Measurements from ENCODE around the gene ZNF175.

Gene ZNF175

DNA sequence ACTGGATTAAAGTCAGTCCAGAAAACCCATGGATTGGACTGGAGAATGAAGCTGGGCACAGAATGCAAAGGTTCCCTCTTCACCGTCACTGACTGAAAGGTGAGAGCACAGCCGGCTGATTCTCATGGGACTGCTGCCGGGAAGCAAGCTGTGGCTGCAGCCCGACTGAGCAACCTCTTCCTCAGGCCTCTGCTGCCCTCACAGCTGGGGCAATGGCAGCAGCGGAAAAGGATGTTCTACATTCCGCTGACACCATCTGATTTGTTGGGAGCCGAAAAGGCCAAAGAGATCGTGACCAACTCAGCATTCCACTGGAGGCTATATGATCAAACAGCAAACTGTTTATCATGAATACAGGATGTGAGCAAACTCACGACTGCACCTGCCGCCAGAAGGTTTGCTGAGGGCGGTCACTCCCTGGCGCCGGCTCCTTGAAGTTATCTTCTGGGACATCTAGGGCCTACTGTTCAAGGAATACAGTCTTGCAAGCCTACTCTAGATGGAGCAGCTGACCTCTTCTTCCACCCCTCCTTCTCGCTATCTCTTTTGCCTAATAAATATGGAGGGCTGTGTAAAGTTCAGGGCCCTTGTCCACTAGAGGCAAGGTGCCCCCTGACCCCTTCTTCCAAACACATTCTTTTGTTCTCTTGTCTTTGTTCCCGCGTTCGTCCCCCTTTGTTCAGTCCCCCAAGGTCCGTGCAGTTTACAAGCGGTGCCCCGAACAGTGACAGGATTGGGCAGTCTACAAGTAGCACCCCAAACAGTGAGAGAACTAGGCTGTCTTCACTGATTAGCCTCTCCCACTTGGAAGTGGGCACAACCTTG, 20.0 kb upstream of the ZNF175 start:
- no peak for DNase-seq

DNA sequence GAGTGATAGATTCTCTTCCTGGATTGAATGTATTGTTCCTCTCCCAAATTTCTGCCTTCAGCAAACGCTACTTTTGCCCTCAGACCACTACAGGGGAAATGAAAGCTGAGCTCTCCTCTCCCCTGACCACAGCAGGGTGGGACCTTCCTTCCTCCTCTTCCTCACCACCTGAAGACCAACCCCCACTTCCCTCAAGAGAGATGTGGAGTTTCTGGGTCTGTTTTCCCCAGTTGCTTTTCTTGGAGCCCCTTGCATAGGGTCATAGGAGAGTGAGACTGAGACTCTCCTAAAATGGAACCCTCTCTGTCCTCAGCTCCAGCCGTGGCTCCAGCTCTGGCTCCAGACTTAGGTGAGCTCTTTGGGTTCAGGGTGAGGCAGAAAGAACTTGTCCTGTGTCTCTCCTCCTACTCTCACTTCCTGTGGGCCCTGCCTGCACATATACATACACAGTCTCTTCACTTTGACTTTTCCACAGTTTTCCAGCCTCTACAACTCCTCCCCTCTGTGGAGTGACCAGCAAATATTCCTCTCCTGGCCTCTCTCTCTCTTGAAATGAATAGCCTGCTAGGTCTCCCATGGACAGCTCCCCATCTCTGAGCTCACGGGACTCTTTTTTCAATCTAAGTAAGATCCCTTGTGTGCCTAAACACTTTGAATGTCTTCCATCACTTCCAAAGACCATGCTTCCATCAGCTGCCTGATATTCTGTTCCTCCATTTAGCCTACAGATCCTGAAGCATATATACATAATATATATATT, 19.2 kb upstream of the ZNF175 start:
- DNase-seq, result no peak

DNA sequence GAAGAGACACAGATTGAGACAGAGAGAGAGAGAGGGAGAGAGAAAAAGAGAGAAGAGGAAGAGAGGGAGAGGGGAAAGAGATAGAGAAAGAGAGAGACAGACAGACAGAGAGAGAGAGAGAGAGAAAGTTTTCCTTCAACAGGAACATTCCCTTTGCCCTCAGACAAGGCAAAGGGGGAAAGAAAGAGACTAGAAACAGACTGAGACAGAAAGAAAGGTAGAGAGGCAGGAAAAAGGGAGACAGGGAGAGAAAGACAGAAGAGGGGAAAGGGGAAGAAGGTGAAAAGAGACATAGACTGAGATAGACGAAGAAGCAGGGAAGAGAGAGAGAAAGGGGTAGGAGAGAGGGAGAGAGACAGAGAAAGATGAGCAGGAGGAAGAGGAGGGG, 18.5 kb upstream of the ZNF175 start:
- no peak for DNase-seq

DNA sequence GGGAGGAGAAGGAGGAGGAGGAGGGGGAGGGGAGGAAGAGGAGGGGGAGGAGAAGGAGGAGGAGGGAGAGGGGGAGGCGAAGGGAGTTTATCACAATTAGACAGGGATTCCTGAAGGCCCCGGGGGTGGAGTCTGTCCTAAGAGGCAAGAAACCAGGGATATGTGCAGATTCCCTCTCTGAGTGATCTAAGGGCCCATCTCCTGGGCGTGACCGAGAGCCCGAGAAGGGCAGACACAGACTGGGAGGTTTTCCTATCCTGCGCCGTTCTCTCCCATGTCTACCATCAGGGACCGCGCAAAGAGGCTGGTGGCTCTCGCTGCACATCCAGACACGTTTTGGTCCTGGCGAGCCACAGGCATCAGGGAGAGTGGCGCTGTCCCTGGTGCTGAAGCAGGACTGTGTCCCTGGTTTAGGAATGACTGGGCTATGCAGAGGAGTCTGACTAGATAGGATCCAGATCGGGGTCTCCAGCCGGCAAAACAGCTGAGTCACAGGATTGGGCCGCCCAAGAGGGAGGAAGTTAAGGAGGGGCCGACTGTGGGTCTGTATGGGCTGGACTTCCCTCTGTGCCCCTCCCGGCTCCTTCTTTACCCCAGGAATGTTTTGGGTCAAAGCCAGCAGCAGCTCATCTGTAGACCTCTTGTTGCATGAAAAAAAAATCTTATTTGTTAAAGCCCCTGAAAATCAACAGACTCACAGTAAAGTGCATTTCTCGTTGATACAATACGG, 17.9 kb upstream of the ZNF175 start:
- no peak for DNase-seq

DNA sequence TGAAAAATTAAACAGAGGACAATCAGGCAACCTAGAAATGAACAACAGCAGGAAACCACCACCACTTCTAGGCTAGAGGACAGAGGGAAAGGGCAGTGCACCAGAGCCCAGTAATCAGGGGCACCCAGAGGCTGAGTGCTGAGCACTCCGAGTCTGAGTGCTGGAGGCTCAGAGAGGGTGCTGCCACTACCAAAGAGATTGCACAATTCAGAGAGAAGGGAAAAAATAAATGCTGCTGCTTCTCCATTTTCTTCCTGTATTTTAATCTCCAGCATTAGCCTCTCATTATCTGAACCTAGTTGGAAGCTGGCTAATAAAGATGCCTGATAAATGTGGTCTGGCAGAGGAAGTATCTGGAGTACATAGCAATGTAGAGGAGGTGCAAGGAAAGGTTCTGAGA, 11.8 kb upstream of the ZNF175 start:
- DNase-seq, result no peak

DNA sequence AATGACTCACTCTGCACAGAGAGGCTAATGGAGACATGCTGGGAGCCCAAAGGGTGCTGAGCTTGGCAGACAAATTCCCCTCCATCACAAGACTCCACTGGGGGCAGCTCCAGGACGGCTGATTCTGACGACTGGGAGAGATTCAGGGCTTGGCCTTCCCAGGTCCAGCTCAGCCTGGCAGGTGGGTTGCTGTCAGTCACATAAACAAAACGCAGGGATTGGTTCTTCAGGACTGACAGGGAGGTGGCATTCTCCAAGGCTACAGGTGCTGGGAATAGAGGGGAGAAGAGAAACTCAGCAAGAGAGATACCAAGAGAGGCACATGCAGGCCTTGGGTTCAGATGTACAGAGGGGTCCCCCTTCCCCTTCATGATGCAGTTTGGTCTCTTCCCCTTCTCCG, 10.7 kb upstream of the ZNF175 start:
- DNase-seq, result no peak

DNA sequence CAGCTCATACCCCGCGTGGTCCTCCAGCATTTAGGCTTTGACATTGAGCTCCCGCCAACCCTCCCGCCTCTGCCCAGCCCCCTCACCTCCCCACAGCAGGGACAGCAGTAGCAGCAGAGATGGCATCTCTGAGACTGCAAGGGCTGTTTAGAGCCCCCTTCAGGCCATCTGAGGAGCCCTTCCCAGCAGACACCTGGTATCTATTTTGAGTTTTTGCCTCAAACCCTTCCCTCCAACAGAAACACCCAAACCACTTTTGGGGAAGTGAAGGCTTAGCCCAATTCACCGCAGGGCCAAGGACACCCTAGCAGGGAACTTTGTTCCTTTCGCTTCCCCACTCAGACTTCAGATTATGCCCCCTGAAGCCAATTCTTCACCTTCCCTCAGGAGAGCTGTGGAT, 6.3 kb upstream of the ZNF175 start:
- DNase-seq, result no peak

DNA sequence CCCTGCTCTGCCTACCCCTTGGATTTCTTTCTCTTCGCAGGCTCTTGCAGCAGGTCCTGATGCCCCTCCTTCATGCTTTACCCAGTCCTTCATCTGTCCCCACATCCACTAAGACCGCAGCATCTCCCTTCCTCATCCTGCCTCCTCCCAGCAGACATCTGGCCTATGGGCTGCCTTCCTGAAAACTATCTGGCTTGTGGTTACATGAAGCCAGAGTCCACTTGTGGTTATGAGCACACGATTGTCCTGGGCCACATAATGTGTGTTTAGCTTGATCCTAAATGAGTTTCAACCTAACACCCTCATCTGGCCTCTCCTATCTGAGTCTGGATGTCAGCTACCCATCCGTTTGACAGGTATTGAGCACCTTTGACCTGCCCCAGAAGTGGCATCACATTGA, 5.5 kb upstream of the ZNF175 start:
- no peak for DNase-seq

DNA sequence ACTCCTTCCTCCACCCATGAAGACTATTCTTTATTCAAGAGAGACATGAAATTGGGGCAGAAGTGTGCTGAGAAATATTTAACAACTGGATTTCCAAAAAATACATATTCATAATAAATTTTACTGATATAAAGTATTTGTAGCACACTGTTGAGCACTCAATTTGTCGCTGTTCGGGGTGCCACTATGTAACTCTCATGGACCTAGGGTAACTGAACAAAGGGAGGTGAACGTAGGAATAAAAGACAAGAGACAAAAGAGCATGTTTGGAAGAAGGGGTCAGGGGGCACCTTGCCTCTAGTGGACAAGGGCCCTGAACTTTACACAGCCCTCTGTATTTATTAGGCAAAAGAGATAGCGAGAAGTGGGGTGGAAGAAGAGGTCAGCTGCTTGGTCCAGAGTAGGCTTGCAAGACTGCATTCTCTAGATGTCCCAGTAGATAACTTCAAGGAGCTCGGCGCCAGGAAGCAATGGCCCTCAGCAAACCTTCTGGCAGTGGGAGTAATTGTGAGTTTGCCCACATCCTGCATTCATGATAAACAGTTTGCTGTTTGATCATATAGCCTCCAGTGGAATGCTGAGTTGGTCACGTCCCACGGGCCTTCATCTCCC, 4.5 kb upstream of the ZNF175 start:
- no peak for DNase-seq

DNA sequence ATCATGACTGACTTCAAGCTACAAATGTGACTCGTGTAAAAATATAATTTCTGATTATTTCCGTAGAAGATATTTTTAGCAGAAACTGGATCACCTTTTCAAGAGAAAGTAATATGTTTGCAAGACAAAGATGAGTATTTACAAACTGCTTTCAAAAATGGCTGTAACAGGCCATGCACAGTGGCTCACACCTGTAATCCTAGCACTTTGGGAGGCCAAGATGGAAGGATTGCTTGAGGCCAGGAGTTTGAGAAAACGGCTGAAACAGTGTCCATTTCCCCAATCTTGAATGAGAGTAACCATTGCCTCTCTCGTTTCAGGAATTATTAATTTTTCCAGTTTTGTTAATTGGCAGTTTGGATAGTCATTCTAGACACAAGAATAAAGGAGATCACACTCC, 3.5 kb upstream of the ZNF175 start:
- DNase-seq, result no peak

DNA sequence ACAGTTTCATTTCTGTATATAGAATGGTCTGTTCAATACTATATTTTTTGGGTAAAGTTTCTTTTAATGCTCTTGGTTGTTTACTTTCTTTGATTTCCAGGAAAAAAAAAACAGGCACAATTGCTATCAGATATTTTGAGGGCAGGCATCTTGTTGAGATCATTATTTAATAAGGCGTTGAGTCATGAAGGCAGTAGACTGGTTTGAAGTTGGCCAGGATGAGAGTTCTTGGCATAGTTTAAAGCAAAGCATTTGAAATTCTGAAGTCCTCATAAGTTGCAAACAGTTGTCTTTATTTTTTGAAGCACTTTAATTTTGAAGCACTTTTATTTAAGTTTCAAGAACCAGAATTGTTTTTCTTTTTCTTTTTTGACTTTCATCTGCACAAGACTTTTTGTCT, 2.6 kb upstream of the ZNF175 start:
- no peak for DNase-seq

DNA sequence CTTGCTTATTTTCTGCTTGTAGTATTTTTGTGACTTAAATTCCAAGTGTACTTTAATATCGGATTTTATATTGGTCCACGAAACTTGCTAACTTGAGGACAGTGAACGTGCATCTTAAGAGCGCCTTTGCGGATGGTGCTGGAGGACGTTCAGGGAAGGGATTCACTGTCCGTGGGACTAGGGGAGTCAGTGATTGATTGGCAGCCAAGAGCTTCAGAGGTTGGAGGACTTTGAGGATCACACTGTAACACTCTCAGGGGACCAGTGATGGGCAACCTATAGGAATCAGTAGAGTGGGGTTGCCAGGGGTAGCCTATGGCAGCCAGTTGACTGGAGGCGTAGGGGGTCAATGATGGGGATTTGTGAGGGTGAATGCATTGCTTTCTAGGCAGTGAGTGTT, 516 bp downstream of the ZNF175 start:
- no peak for DNase-seq

DNA sequence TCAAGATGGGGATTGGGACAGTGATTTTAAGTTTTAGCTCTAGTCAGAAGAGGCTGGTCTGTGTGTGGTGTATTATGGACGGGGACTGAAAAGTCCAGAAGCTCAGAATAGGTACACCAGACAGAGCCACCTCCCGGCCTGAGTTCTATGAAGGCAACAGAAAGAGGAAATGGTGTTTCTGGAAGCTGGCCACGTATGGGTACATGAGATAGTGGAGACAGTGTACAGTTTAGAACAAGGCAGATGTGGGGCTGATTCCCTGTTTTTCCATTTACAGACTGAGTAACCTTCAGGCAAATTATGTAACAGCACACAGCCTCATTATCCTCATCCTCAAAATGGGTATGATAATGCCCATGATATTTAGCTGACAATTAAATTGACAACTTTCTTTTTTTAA, 1.3 kb downstream of the ZNF175 start:
- DNase-seq, result no peak

DNA sequence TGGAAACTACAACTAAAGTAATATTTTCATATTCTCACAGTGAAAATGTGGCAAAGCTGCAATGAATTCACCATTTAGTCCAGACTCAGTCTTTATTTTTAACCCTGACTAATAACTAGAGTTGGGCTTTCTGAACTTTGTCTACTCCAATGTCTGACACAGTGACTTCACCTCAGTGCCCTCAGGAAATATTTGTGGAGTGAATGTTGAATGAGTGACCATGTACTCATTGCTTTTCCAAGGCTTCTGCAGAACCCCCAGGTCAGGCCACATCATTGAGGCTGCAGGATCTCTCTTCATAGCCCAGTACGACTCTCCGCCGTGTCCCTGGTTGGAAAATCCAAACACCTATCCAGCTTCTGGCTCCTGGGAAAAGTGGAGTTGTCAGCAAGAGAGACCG, 1.8 kb downstream of the ZNF175 start:
- no peak for DNase-seq

DNA sequence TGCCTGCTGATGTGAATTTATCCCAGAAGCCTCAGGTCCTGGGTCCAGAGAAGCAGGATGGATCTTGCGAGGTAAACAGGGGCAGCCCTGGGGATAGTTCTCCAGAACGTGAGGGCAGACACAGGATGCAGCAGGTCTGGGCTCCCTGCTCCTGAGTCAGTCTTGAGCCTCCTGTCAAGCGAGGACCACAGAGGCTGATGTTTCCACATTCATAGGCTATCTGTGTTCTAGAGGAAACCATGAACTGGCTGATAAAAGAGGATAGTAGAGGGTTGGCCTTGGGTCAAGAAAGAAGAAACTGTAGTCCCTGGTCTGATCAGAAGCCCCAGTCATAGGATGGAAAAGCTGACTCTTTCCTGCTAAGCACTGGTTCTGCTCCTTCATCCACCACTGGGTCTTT, 2.2 kb downstream of the ZNF175 start:
- no peak for DNase-seq

DNA sequence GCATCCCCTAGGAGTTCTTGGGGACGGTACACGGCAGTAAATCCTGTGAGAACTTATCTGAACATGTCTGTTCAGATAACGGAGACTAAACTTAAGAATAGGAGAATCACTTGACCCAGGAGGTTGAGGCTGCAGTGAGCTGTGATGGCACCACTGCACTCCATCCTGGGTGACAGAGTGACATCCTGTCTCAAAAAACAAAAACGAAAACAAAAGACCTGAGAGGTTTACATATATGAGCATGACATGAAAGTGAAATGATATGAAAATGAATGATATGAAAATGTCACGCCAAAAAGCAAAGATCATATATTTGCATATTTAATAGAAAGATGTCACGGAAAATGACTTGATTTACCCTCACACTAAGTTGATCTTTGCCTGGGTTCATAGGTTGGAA, 5.8 kb downstream of the ZNF175 start:
- no peak for DNase-seq

DNA sequence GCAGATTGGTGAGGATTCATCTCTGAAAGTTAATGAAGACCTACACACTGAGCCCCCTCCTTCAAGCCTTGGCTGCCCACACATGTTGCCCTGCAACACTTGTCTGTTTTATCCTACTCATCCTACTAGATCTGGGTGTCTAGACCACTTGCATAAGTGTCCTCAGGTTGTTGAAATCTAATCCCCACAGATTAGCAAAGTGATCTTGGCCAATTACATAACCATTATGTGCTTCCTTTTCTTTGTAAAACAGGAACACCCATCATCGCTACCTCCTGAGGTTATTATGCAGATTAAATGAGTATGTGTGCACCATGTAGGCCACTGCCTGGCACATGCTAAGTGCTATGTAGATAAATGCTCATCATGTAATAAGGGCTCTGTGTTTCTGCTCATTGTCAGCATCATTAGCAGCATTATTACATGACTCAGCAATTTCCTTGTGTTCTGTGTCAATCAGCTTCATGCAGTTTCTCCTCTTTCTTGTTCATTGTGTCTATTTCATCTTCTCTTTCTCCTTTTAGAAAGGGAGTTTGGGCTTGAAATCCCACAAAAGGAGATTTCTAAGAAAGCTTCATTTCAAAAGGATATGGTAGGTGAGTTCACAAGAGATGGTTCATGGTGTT, 15.1 kb downstream of the ZNF175 start:
- no peak for DNase-seq

DNA sequence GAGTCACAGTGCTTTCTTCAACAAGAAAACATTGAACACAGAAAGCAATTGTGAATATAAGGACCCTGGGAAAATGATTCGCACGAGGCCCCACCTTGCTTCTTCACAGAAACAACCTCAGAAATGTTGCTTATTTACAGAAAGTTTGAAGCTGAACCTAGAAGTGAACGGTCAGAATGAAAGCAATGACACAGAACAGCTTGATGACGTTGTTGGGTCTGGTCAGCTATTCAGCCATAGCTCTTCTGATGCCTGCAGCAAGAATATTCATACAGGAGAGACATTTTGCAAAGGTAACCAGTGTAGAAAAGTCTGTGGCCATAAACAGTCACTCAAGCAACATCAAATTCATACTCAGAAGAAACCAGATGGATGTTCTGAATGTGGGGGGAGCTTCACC, 15.7 kb downstream of the ZNF175 start:
- no peak for DNase-seq

DNA sequence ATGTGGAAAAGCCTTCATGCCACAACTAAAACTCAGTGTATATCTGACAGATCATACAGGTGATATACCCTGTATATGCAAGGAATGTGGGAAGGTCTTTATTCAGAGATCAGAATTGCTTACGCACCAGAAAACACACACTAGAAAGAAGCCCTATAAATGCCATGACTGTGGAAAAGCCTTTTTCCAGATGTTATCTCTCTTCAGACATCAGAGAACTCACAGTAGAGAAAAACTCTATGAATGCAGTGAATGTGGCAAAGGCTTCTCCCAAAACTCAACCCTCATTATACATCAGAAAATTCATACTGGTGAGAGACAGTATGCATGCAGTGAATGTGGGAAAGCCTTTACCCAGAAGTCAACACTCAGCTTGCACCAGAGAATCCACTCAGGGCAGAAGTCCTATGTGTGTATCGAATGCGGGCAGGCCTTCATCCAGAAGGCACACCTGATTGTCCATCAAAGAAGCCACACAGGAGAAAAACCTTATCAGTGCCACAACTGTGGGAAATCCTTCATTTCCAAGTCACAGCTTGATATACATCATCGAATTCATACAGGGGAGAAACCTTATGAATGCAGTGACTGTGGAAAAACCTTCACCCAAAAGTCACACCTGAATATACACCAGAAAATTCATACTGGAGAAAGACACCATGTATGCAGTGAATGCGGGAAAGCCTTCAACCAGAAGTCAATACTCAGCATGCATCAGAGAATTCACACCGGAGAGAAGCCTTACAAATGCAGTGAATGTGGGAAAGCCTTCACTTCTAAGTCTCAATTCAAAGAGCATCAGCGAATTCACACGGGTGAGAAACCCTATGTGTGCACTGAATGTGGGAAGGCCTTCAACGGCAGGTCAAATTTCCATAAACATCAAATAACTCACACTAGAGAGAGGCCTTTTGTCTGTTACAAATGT, 16.4 kb downstream of the ZNF175 start:
- DNase-seq, result no peak

DNA sequence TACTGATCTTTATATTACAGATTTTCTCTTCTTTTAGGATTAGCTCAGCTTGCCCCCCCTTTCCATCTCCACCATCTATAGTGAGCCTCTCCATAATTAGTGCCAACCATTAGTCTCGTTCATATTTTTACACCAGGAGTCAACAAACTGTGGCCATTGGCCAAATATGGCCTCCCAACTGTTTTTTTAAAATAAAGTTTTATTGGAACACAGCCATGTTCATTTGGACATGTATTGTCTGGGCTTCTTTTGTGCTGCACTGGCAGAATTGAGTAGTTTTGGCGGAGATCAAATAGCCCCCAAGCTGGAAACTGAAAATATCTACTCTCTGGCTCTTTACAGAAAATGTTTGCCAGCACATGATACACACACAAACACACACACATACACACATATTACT, 18.4 kb downstream of the ZNF175 start:
- no peak for DNase-seq

DNA sequence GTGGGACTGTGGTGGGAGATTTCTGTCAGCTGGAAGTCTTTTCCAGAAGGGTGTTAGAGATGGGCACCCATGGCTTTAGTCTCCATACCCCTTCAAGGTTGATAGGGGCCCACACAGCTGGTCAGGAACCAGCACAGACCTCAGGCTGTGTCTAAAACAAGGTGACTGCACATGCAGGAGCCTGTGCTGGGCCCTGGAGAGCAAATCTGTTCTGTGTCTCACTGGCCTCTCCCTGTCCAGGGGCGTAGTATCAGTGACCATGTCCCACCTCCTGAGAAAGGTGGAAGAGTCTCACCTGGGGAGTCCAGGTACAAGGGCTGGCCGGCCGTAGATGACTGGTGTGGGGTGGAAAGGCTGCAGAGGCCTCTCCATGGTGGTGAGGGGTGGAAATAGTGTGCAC, 19.4 kb downstream of the ZNF175 start:
- no peak for DNase-seq

DNA sequence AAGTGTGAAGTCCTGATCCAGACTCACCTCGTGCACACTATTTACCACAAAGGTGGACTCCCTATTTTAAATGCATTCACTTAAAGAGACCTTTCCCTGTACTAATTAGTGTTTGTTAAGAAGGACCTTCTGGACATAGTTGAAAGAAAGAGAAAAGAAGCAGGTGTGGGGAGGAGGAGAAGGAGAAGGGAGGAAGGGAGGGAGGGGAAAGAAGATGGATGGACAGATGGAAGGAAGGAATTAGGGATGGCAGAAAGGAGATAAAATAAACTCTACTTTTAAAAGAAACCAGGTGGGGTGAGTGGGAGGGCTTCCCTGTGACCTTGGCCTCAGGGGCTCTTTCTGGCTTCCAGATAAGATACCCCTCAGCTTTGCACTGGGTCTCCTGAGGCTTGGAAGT, 21.4 kb downstream of the ZNF175 start:
- no peak for DNase-seq

Measured in NCI-H748 treated with DMSO at 0.1 percent for 48 hours (cell line).